ENCODE data around the gene PRRG2. TPM values are rescaled to one million over a fixed set of nuclear protein-coding genes. Genes with fewer than 3 reads are reported as not detected.

The PRRG2 gene
- total and polyA plus RNA-seq, 9 of the 15 experiments (the other 6 are each of a cell fraction or from before 2014, with no cell fraction given) = 0.06 to 1.1 (median 0.33) TPM

GRCh38 chr19:49579193-49579592 is 1.9 kb upstream of the PRRG2 start (continued):
- TF ChIP-seq PBX2 (CRISPR knock-in tag; IDR thresholded peaks at IDR 0.05; ENCODE audit: low read depth) = no peak
- TF ChIP-seq PBX2 (tag; conservative IDR thresholded peaks at IDR 0.05; ENCODE audit: low read depth) = peak; percentile 40
- TF ChIP-seq CREB1 (IDR thresholded peaks at IDR 0.05) = no peak
- no peak for TF ChIP-seq CREB1 (CRISPR knock-in tag; IDR thresholded peaks at IDR 0.05)
- TF ChIP-seq ZNF561 (CRISPR knock-in tag; conservative IDR thresholded peaks at IDR 0.05) = no peak
- TF ChIP-seq MIER1 (IDR thresholded peaks at IDR 0.05; ENCODE audit: low read depth) = no peak
- no peak for TF ChIP-seq ZNF316 (IDR thresholded peaks at IDR 0.05)
- TF ChIP-seq TAF15 (IDR thresholded peaks at IDR 0.05; ENCODE audit: low read depth, low read length) = no peak
- TF ChIP-seq E2F3 (CRISPR knock-in tag; IDR thresholded peaks at IDR 0.05) = peak; percentile 63; the same call in 1 of the 2 replicates
- no peak for TF ChIP-seq ZNF318 (IDR thresholded peaks at IDR 0.05; ENCODE audit: borderline replicate concordance in 1 of 2, low read depth in 1 of 2)
- no peak for TF ChIP-seq NR2C2 (CRISPR knock-in tag; IDR thresholded peaks at IDR 0.05)
- TF ChIP-seq NR2C2 (tag; IDR thresholded peaks at IDR 0.05) = no peak; the same call in 1 of the 2 replicates
- TF ChIP-seq, protein P1, sequence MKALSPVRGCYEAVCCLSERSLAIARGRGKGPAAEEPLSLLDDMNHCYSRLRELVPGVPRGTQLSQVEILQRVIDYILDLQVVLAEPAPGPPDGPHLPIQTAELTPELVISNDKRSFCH (CRISPR knock-in tag; IDR thresholded peaks at IDR 0.05) = peak; percentile 78
- TF ChIP-seq, protein P1 (tag; IDR thresholded peaks at IDR 0.05) = peak; percentile 96
- TF ChIP-seq TFAM (CRISPR knock-in tag; conservative IDR thresholded peaks at IDR 0.05) = no peak
- no peak for TF ChIP-seq ZZZ3 (IDR thresholded peaks at IDR 0.05)
- no peak for TF ChIP-seq MBD1 (CRISPR knock-in tag; IDR thresholded peaks at IDR 0.05)
